ENCODE results near the gene NPLOC4. TPM values are rescaled to one million over a fixed set of nuclear protein-coding genes. Genes with fewer than 3 reads are reported as not detected.
"Not testable (repeated sequence)": the region's sequence is repeated elsewhere in the genome, so short reads cannot be mapped to it uniquely, and the experiment has no call there.

NPLOC4 gene
- 10 to 100 TPM; 53.1 to 60.3 (median 57.2) TPM for polyA plus RNA-seq (ENCODE audit: insufficient read length in 4 of 4)

DNA sequence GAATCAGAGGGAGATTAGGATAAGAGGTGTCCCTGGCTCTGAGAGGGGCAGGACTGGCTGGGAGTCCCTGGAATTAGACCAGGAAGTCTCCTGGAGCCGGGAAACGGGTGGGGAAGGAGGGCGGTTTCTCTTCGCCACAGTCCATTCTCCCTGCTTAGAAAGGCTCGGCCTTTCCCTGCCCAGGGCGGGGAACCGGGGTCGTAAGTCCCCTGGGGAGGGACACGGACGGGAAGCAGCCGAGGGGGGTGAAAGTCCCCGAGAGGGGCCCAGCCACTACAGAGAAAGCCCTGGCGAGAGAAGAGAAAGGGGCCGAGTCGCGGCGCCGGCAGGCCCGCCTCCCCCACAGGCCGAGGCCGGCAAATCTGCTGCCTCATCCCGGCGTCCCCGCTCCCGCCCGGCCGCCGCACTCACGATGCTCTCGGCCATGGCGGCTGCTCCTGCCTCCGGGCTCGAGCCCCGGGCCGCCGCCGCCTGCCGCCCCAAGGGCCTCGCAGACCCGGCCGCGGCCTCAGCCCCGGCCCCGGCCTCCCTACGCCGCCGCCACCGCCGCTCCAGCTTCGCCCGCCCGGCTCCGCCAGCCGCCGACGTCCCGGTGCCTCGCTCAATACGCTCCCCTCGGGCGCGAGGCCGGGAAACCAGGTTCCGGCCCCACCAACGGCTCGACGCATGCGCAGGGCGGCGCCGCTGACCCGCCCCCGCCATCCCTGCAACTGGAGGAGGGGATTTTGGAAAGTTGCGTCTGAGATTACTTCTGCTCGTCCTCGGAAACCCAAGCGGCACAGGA, at the start of gene NPLOC4, which contains the start of gene TSPAN10:
Gene NPLOC4 (minus strand): TSS at position 608 of the 784 bp plus-strand sequence. CDS start 182 bp downstream, at position 426.
Gene TSPAN10 (plus strand): TSS at position 692 of the 784 bp plus-strand sequence. CDS start 5,217 bp downstream, outside the sequence.
- peak; percentile 73 to 83 (median 78) for DNase-seq (ENCODE audit: low read depth in 4 of 4, low spot score in 3 of 4)

DNA sequence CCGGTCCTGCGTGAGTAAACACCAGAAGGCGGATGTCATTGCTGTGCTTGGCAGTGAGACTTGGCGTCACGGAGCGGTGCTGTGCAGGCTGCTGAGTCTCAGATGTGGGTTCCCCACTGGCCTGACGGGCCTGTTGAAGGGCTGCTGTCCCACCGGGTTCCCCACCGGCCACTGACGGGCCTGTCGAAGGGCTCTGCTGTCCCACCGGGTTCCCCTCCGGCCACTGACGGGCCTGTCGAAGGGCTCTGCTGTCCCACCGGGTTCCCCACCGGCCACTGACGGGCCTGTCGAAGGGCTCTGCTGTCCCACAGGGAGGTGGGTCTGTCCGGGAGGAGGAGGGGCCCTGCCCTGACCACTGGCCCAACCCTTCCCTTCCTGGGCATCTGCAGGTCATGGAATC, 49.7 kb upstream of the NPLOC4 start:
- DNase-seq (ENCODE audit: low read depth in 4 of 4, low spot score in 3 of 4): no peak

DNA sequence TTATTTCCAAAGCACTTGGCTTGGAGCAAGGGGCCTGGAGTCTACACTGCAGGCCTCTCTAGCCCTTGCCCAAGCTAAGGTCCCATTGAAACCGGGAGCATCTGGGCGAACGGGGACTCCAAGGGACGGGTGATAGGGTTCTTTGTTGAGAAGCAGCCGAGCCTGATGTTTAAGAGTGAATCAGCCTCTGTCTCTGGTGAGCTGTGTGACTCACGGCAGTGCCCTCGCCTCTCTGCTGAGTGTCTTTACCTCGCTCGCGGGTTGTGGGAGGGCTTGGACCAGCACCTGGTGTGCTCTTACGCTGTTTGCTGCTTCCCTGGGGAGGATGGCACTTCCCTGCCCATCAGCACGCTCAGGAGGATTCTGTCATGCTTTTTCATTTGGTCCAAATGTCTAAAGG, 48.2 kb upstream of the NPLOC4 start:
- no peak for DNase-seq (ENCODE audit: low read depth in 4 of 4, low spot score in 3 of 4)

DNA sequence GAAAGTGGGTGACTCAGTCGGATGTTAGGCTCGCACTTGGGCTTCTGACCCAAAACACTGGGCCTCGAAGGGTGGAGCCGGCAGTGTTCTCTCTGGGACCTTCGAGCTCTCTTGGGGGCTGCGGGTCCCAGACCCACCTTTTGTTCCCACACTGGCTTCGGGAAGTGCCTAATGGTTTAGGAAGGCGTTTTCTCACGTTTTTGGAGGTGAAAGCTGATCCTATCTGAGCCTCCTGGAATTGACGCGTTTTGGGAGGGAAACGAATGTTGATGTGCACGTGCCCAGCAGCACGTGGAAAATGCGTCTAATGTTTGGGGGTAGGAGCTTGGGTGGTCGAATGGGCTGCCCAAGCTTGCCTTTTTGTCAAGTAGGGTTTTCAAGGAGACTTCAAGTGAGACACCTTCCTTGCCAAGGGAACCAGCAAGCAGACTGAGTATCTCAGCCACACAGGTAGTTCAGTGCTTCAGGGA, 47.6 kb upstream of the NPLOC4 start:
- DNase-seq (ENCODE audit: low read depth in 4 of 4, low spot score in 3 of 4): no peak

DNA sequence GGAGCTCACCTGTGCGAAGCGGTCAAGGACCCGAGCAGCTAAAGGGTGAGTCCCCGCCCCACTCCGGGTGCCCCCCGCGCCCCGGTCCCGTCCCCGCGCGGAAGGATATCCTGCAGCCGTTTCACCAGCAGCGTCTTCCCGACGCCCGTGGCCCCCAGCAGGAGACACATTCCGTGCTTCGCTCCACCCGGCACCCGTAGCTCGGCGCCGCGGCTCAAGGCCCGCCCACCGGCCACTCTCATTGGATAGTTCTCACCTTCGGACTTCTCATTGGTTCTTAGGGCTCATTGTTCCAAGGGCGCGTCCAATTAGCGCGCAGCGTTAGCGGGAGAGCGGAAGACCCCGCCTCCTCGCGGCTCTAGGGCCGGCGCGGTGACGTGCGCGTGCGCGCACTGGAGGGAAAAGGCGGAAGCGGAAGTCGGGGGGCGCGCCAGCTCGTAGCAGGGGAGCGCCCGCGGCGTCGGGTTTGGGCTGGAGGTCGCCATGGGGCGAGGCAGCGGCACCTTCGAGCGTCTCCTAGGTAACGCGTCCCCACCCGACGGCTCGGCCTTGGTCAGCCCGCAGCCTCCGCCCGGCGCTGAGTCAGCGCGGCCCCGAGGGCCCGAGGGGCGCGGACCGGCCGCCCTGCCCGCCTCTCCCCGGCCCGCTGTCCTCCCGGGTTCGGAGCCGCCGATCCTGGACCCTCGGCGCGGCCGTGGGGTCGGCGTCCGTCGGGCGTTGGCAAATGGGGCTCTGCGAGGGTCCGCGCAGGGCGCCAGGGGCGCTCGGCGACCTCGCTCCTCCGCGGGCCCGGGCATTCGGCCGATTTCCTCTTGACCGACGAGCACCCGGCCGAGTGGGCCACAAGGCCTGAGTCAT, 46.9 kb upstream of the NPLOC4 start, which contains the start of the genes ARL16 and HGS:
Gene ARL16 (minus strand): TSS at position 214 of the 858 bp plus-strand sequence. CDS start 44 bp downstream, at position 170.
Gene HGS (plus strand): TSS at position 428 of the 858 bp plus-strand sequence. CDS start 56 bp downstream, at position 484.
- DNase-seq (ENCODE audit: low read depth in 4 of 4, low spot score in 3 of 4): peak; percentile 97 to 99 (median 98)

DNA sequence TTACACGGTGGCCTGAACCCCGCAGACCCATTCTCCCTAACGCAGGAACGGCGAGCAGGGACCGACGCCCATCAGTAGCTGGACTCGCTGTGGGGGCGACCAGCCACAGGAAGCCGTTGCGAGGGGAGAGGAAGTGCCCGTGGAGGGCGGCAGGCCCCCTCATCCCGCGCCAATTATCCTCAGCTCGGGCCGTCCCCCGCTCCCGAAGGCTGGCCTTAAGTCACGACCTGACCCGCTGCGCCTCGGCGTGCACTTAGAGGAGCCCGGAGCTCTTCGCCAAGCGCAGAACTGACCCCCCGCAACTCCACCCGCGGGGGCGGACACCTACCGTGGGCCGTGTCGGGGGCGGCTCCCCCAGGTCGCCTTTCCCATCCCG, 46.3 kb upstream of the NPLOC4 start:
- no peak for DNase-seq (ENCODE audit: low read depth in 4 of 4, low spot score in 3 of 4)

DNA sequence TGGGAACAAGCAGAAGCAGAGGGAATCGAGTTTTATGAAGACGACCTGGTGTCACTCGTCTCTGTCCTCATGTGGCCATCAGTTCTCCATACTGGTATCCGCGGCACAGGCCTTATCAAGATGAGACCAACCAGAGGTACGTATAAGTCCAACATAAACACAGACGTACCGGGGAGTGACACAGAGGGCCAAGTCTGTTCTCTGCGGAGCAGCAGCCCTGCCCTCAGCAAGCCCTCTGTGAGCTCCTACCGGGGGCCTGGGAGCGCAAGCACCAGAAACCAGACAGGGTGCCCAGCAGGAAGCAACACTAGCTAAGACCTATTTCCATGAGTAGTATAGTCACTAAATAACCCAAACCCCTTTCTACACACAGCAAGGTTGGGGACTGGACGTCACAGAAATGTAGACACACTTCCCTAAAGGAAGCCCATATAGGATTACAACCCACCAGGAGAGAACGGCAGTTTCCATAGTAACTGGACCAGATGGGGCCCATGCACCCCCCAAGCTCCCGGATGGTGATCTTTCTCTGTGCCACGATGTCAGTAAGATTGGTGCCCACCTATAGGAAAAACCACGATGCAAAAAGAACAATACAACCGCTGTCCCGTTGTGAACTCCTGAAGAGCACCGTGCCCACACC, 45.8 kb upstream of the NPLOC4 start:
- no peak for DNase-seq (ENCODE audit: low read depth in 4 of 4, low spot score in 3 of 4)

DNA sequence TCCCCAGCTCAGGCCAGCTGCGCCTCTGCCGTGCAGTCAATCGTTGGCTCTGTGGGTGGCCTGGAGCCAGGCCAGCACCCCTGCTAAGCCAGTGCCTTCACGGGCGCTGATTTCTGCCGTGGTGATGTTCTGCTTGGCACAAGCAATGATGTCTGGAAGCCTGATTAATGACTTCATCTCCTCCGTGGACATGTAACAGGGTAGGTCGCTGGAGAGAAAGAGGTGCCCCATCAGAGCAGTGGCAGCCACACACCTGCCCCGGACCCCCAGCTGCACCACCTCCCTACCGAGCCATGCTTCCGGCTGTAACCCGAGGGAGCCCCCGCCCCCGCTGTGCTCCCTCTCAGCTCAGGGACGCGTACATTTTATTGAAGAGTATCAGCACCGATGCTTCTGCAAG, 44.8 kb upstream of the NPLOC4 start:
- DNase-seq (ENCODE audit: low read depth in 4 of 4, low spot score in 3 of 4): no peak

DNA sequence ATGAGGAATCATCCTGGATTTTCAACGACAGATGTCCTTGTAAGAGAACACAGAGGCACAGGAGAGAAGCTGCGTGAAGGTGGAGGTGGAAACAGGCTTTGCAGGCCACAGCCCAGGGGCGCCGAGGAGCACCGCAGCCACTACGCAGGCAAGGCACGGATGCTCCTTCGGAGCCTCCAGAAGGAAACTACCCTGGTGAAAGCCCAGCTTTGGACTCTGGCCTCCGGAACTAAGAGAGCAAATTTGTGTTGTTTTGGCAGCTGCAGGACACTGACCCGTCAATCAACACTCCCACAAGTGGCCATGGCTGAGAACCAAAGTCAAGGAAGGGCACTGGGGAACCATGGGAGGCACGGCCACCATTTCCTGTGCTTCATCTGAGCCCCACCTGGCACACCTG, 43.2 kb upstream of the NPLOC4 start:
- DNase-seq (ENCODE audit: low read depth in 4 of 4, low spot score in 3 of 4): no peak

DNA sequence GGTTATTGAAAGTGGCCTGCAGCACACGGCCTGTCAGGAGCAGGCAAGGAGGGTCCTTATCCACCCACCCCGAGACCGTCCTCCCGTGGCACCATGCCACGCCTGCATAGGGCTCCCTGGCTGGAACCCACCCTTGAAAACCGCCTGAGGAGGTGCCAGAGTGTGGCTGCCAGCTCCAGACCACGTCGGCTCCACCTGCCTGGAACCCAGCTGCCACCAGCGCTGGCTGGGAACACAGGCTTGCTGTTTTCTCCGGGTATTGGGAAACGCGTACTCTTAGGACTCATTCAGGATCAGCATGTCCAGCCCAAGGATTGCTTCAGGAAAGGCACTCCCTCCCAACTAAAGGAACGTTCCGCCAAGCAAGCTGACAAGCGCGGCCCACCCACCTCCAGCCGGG, 40.0 kb upstream of the NPLOC4 start:
- no peak for DNase-seq (ENCODE audit: low read depth in 4 of 4, low spot score in 3 of 4)

DNA sequence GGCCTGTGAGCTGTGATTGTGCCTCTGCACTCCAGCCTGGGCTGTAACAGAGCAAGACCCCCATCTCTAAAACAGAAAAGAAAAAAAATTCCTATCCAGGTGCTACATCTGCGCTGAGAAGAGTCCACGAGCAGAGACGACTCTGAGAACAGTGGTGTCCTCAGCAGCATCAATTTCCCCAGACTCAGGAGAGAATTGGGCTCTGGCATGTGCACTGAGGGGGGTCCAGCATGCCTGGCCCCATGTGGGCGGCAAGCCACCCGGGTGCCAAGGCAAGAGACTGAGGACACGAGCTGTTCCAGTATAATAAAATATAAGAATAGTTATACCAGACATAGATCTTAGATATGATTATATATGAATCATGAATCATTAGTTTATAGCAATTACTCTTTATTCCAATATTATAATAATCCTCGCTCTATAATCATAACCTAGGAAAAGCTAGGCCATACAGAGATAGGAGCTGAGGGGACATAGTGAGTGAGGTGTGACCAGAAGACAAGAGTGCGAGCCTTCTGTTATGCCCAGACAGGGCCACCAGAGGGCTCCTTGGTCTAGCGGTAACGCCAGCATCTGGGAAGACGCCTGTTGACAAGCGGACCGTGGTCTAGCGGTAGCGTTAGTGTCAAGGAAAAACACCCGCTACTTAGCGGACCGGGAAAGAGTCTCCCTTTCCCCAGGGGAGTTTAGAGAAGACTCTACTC, 38.8 kb upstream of the NPLOC4 start:
- not testable (repeated sequence) for DNase-seq (ENCODE audit: low read depth in 4 of 4, low spot score in 3 of 4)

DNA sequence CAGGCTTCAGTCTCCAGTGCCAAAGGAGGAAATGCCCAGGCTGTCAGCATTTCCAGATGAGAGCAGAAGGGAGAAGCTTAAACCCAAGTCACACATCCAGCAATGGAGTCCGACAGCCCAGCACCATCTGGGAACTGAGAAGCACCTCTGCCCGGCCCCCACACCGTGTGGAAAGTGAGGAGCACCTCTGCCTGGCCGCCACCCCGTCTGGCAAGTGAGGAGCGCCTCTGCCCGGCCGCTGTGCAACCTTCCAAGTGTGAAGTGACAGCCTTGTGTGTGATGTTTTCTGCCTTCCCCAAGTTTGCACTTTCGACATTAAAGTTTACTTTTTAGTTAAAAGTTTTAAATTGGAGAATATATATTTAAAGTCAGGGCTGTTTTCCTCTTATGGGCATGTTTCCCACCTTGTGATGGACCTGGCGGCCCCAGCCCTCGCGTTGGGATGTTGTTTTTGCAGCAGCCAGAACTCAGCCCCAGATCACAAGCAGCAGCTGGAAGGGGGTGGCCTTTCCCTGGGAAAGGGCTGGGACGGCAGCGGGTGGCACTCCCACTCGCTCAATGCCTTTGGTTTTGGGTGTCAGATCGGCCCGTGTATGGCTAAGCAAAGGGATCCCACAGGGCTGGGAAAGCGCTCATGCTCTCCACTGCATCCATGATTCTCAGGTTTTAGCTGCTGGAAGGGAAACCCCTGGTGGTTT, 36.8 kb upstream of the NPLOC4 start:
- DNase-seq (ENCODE audit: low read depth in 4 of 4, low spot score in 3 of 4): no peak

DNA sequence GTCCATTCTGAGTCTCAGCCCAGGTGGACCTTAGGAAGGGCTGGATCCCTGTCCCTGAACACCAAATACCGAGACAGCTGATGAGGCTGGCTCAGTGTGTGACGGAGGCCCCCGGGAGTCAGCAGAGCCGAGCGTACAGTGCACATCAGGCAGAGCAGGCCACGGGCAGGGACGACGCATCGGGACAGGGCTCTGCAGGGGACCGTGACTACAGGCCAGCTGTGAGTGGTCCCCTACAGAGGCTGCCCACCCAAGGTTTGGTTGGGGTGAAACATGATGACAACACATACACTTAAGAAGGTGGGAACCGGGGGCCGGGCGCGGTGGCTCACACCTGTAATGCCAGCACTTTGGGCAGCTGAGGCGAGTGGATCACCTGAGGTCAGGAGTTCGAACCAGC, 36.0 kb upstream of the NPLOC4 start:
- DNase-seq (ENCODE audit: low read depth in 4 of 4, low spot score in 3 of 4): no peak

DNA sequence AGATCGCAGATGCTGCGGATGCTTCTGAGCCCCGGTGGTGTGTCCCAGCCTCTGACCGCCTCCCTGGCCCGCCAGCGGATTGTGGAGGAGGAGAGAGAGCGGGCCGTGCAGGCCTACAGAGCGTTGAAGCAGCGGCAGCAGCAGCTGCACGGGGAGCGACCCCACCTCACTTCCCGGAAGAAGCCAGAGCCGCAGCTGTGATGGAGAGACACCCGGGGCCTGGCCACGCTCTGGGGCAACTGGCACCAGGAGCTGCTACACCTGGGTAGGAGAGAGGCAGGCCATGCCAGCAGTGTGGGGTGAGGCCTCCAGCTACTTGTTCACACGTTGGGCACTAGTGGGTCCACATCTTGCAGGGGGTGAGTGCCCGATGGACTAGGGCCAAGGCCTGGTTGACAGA, 35.6 kb upstream of the NPLOC4 start:
- no peak for DNase-seq (ENCODE audit: low read depth in 4 of 4, low spot score in 3 of 4)

DNA sequence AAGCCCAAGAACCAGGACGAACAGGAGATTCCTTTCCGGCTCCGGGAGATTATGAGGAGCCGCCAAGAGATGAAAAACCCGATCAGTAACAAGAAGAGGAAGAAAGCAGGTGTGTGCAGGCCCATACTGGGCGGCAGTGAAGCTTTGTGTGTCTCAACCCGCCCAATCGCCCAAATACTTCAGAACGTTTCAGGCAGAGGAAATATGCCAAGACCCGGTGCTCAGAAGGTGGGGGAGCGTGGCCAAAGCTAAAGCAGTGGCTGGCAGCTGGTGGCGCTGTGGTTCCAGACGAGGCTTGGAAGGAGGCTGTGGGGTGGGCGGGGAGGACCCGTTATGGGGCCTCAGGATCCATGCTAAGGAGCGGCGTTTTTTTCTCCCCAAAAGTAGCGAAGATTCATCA, 30.8 kb upstream of the NPLOC4 start:
- no peak for DNase-seq (ENCODE audit: low read depth in 4 of 4, low spot score in 3 of 4)

DNA sequence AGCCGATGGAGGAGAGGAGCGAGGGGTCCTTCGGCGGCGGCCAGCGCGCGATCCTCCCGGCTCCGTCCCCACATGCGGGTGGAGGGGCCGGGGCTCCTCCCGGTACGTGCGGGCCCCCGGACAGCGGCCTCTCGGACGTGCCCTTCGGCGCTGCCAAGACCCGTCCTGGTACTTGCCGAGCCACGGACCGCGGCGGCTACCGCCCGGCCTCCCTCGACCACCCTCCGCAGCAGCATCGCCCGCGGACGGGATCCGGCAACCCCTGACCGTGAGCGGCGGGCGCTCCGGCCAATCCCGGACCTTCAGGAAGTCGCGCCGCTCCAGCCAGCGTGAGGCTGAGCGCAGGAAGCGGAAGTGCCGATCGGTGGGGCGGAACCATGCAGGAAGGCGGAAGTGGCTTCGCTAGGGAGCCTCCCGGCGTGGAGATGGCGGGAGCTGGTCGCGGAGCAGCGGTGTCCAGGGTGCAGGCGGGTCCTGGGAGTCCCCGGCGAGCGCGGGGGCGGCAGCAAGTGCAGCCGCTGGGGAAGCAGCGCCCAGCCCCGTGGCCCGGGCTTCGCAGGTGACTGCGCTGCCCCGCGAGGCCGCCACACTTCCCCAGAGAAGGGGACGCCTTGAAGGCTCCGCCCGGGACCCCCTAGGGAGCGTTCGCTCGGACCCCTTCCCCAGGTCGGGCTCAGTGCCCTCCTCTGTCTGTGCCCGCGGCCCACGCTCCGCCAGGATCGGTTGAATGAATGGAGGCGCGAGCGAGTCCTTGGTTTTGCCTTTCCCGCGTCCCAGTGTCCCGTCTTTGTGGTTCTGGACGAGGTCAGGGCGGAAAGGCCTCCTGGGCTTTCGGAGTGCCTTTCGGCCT, 29.7 kb upstream of the NPLOC4 start, which contains the start of the genes CCDC137 and OXLD1:
Gene CCDC137 (plus strand): TSS at position 396 of the 850 bp plus-strand sequence. CDS start 30 bp downstream, at position 426.
Gene OXLD1 (minus strand): TSS at position 264 of the 850 bp plus-strand sequence. CDS start 28 bp downstream, at position 236.
- peak; percentile 89 to 92 (median 91) for DNase-seq (ENCODE audit: low read depth in 4 of 4, low spot score in 3 of 4)

DNA sequence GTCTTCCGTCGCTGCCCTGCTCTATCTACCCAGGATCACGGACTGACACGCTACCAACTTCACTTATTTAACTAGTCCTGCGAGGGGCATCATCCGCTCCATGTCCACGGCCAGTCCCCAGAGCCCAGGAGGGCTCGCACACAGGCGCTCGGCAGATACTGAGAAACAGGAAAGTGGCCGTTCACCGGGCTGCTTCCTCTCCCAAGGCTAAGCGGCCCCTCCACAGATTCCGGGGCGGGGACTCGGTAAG, 29.1 kb upstream of the NPLOC4 start:
- no peak for DNase-seq (ENCODE audit: low read depth in 4 of 4, low spot score in 3 of 4)

Data from right renal pelvis (tissue), 4 donors.